ENCODE results near the gene CCL27.

CCL27 gene

DNA sequence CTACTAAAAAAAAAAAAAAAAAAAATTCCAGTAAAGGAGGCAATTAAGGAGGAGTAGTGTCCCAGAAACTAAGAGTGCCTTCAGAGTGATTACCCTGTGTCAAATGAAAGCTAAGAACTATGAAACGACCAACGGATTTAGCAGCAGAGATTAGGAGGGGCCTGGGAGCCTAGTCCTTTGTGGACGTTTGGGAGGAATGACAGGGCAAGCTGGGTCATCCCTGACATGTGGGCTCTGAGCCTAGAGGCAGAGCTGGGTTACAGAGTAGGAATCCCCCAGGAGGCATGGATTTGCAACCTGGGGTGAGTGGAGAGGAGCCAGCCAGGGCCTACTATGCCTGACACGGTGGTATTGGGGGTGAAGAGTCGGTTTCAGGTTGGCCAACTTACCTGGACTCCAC lies 29.3 kb downstream of the CCL27 start:
- no peak overlapping the region for H3K56ac ChIP-seq (ENCODE audit: low read length)
- H2BK15ac ChIP-seq (replicated peaks; ENCODE audit: low read depth): no peak overlapping the region
- no peak overlapping the region for H3K4me3 ChIP-seq (ENCODE audit: low read length)
- no peak overlapping the region for H2AK5ac ChIP-seq (ENCODE audit: low read length)
- H3K79me2 ChIP-seq (ENCODE audit: control insufficient read depth, insufficient read depth, low read length): peaks cover 2% of the 10 kb centered on the region
- no peak overlapping the region for H3K23ac ChIP-seq (ENCODE audit: low read length)
- H3K4me2 ChIP-seq (ENCODE audit: low read length): no peak overlapping the region
- WGBS (ENCODE audit: extremely low coverage, insufficient coverage, low lambda C conversion rate): no CpG with 5 or more reads among the region's 5 CpGs
- H3K9ac ChIP-seq (ENCODE audit: low read length): no peak overlapping the region
- no peak overlapping the region for H4K8ac ChIP-seq (ENCODE audit: low read depth, low read length)
- H3K18ac ChIP-seq (ENCODE audit: low read length): no peak overlapping the region
- H3K4me1 ChIP-seq (ENCODE audit: control insufficient read depth, low read depth, low read length): peaks cover 3% of the 10 kb centered on the region
- H3K27me3 ChIP-seq (ENCODE audit: insufficient read depth, low read length, poor library complexity): peaks cover 27% of the 10 kb centered on the region
- peaks cover 4% of the 10 kb centered on the region for H3K36me3 ChIP-seq (ENCODE audit: control insufficient read depth, insufficient read depth, low read length)
- H2BK120ac ChIP-seq (ENCODE audit: low read depth, low read length): no peak overlapping the region
- H2BK5ac ChIP-seq (ENCODE audit: low read length): no peak overlapping the region
- no peak overlapping the region for H4K5ac ChIP-seq (ENCODE audit: low read length)
- DNase-seq: no peak
- H3K79me1 ChIP-seq (ENCODE audit: low read length): peaks cover 4% of the 10 kb centered on the region
- H3K4ac ChIP-seq (ENCODE audit: low read depth, low read length): no peak overlapping the region
- H3K27ac ChIP-seq (ENCODE audit: low read depth, low read length): no peak overlapping the region

DNA sequence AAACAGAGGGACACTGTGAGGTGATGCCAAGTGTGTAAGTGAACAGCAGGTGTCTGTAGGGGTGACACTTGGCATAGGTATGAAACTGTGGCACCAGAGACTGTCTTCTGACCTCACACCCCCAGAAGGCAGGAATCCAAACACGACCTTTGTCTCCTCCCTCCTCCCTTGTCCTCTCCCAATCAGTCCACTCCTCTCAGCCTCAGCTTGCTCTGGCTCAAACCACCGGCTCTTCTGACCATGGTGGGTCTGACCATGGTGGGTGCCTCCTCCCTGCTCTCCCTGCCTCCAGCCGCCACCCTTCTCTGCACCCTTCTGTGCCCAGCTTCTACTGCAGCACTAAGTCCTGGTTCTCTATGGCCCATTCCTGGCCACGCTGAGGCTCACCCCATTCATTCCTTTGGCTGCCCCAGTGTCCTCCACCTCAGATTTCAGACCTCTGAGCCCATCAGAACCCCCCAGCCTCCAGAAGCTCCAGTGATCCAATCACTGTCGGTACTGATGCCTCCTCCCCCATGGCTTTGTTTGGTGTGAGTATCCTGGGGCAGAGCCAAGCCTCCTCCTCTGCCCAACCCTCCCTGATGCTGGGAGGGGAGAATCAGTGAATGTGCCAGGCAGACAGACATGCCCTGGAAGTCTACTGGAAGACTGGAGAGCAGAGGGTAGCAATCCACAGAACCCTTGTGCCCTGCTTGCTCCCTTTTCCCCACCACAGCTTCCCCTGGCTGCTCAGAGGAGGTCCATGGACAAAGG lies 31.9 kb downstream of the CCL27 start:
- no peak overlapping the region for H4K8ac ChIP-seq (ENCODE audit: low read depth, low read length)
- H3K79me2 ChIP-seq (ENCODE audit: control insufficient read depth, insufficient read depth, low read length): no peaks in the 10 kb centered on the region
- no peak overlapping the region for H3K9ac ChIP-seq (ENCODE audit: low read length)
- no peak overlapping the region for H2BK15ac ChIP-seq (replicated peaks; ENCODE audit: low read depth)
- no peak overlapping the region for H4K5ac ChIP-seq (ENCODE audit: low read length)
- H3K36me3 ChIP-seq (ENCODE audit: control insufficient read depth, insufficient read depth, low read length): peaks cover 4% of the 10 kb centered on the region
- H3K4me1 ChIP-seq (ENCODE audit: control insufficient read depth, low read depth, low read length): peaks cover 2% of the 10 kb centered on the region
- no peak overlapping the region for H3K18ac ChIP-seq (ENCODE audit: low read length)
- no peak overlapping the region for H2BK5ac ChIP-seq (ENCODE audit: low read length)
- H2AK5ac ChIP-seq (ENCODE audit: low read length): no peak overlapping the region
- WGBS (ENCODE audit: extremely low coverage, insufficient coverage, low lambda C conversion rate): no CpG with 5 or more reads among the region's 5 CpGs
- H3K27ac ChIP-seq (ENCODE audit: low read depth, low read length): no peak overlapping the region
- H3K4me3 ChIP-seq (ENCODE audit: low read length): no peak overlapping the region
- H3K79me1 ChIP-seq (ENCODE audit: low read length): no peaks in the 10 kb centered on the region
- no peak overlapping the region for H3K56ac ChIP-seq (ENCODE audit: low read length)
- no peak overlapping the region for H2BK120ac ChIP-seq (ENCODE audit: low read depth, low read length)
- DNase-seq: no peak
- H3K4ac ChIP-seq (ENCODE audit: low read depth, low read length): no peak overlapping the region
- H3K4me2 ChIP-seq (ENCODE audit: low read length): no peak overlapping the region
- no peak overlapping the region for H3K23ac ChIP-seq (ENCODE audit: low read length)
- H3K27me3 ChIP-seq (ENCODE audit: insufficient read depth, low read length, poor library complexity): peaks cover 53% of the 10 kb centered on the region

DNA sequence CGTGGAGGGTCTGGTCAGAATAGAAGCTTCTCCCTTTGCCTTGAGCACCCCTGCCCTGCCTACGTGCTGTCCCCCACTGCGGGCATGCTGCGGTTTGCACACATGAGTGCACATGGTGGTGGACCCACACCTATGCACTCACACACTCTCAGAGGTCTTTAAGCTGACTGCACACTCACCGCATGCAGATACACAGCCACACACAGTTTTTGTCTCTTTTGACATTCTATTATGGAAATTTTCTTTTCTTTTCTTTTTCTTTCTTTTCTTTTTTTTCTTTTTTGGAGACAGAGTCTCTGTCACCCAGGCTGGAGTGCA lies 33.0 kb downstream of the CCL27 start:
- peaks cover 61% of the 10 kb centered on the region for H3K27me3 ChIP-seq (ENCODE audit: insufficient read depth, low read length, poor library complexity)
- H4K5ac ChIP-seq (ENCODE audit: low read length): no peak overlapping the region
- H3K79me2 ChIP-seq (ENCODE audit: control insufficient read depth, insufficient read depth, low read length): no peaks in the 10 kb centered on the region
- no peak overlapping the region for H2BK120ac ChIP-seq (ENCODE audit: low read depth, low read length)
- no peak overlapping the region for H2AK5ac ChIP-seq (ENCODE audit: low read length)
- no peak overlapping the region for H3K27ac ChIP-seq (ENCODE audit: low read depth, low read length)
- no peak for DNase-seq
- H3K4ac ChIP-seq (ENCODE audit: low read depth, low read length): no peak overlapping the region
- WGBS (ENCODE audit: extremely low coverage, insufficient coverage, low lambda C conversion rate): no CpG with 5 or more reads among the region's 5 CpGs
- no peak overlapping the region for H3K23ac ChIP-seq (ENCODE audit: low read length)
- H4K8ac ChIP-seq (ENCODE audit: low read depth, low read length): no peak overlapping the region
- H3K18ac ChIP-seq (ENCODE audit: low read length): no peak overlapping the region
- H3K4me3 ChIP-seq (ENCODE audit: low read length): no peak overlapping the region
- no peak overlapping the region for H3K56ac ChIP-seq (ENCODE audit: low read length)
- H3K36me3 ChIP-seq (ENCODE audit: control insufficient read depth, insufficient read depth, low read length): no peaks in the 10 kb centered on the region
- peaks cover 2% of the 10 kb centered on the region for H3K4me1 ChIP-seq (ENCODE audit: control insufficient read depth, low read depth, low read length)
- no peak overlapping the region for H3K4me2 ChIP-seq (ENCODE audit: low read length)
- H3K79me1 ChIP-seq (ENCODE audit: low read length): no peaks in the 10 kb centered on the region
- H2BK5ac ChIP-seq (ENCODE audit: low read length): no peak overlapping the region
- no peak overlapping the region for H2BK15ac ChIP-seq (replicated peaks; ENCODE audit: low read depth)
- H3K9ac ChIP-seq (ENCODE audit: low read length): no peak overlapping the region

DNA sequence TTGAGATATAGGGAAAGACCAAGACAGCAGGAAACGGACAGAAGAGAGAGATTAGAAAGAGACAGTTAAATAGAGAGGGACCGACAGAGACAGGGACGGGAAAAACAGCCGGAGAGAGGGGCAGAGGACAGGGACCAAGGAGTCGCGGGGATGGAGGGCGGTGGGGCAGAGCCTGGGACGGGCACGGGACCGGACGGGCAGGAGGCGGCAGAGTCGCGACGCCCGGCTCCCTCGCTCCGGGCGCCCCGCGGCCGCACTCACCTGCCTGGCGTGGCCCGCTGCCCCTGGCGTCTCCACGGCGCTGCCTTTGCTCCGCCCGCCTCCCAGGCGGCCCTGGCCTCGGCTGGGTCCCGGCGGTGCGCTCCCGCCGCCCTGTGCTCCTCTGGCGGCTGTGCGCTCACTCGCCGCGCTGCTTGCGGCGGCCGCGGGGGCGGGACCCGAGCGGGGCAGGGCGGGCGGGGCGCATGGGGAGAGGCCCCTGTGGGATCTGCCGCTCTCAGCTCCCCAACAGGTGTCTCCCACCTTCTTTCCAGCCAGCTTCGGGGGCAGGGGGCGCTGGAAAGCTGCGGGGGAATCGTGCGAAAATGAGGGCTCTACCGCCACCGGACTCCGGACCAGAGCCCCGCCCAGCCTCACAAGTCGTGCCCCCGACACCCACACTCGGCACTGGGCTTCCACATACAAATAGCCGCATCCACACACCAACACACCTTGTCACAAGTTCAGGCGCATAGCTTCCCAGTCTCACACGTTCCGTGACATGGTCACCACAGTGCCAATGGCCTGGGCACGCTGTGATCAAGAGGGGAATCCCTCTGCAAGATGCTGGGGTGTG lies 33.6 kb downstream of the CCL27 start, which contains the start of gene ARID3C:
ARID3C (minus strand) TSS at position 411 of the 835 bp plus-strand sequence. CDS start 1,052 bp downstream, outside the sequence.
- Histone ChIP-seq H3K4me2 (ENCODE audit: low read length) (peak within 1 kb of the TSS; percentile 25), H2BK120ac (ENCODE audit: low read depth, low read length) (no peak within 1 kb of the TSS), H3K4me1 (ENCODE audit: control insufficient read depth, low read depth, low read length) (peaks cover 2% of the 10 kb centered on the region), H3K79me1 (ENCODE audit: low read length) (no peaks in the 10 kb centered on the region), H3K27me3 (ENCODE audit: insufficient read depth, low read length, poor library complexity) (peaks cover 65% of the 10 kb centered on the region), H3K36me3 (ENCODE audit: control insufficient read depth, insufficient read depth, low read length) (no peaks in the 10 kb centered on the region), H3K4ac (ENCODE audit: low read depth, low read length) (no peak within 1 kb of the TSS), H3K9ac (ENCODE audit: low read length) (no peak within 1 kb of the TSS), H3K79me2 (ENCODE audit: control insufficient read depth, insufficient read depth, low read length) (no peaks in the 10 kb centered on the region), H2BK5ac (ENCODE audit: low read length) (no peak within 1 kb of the TSS), H3K4me3 (ENCODE audit: low read length) (no peak within 1 kb of the TSS), H3K27ac (ENCODE audit: low read depth, low read length) (no peak within 1 kb of the TSS), H3K23ac (ENCODE audit: low read length) (peak within 1 kb of the TSS; percentile 66), H2BK15ac (replicated peaks; ENCODE audit: low read depth) (no peak within 1 kb of the TSS), H4K8ac (ENCODE audit: low read depth, low read length) (no peak within 1 kb of the TSS), H3K56ac (ENCODE audit: low read length) (no peak within 1 kb of the TSS), H4K5ac (ENCODE audit: low read length) (no peak within 1 kb of the TSS), H3K18ac (ENCODE audit: low read length) (no peak within 1 kb of the TSS), H2AK5ac (ENCODE audit: low read length) (no peak within 1 kb of the TSS)
- no peak for DNase-seq
- WGBS (ENCODE audit: extremely low coverage, insufficient coverage, low lambda C conversion rate): no CpG with 5 or more reads among the region's 69 CpGs

DNA sequence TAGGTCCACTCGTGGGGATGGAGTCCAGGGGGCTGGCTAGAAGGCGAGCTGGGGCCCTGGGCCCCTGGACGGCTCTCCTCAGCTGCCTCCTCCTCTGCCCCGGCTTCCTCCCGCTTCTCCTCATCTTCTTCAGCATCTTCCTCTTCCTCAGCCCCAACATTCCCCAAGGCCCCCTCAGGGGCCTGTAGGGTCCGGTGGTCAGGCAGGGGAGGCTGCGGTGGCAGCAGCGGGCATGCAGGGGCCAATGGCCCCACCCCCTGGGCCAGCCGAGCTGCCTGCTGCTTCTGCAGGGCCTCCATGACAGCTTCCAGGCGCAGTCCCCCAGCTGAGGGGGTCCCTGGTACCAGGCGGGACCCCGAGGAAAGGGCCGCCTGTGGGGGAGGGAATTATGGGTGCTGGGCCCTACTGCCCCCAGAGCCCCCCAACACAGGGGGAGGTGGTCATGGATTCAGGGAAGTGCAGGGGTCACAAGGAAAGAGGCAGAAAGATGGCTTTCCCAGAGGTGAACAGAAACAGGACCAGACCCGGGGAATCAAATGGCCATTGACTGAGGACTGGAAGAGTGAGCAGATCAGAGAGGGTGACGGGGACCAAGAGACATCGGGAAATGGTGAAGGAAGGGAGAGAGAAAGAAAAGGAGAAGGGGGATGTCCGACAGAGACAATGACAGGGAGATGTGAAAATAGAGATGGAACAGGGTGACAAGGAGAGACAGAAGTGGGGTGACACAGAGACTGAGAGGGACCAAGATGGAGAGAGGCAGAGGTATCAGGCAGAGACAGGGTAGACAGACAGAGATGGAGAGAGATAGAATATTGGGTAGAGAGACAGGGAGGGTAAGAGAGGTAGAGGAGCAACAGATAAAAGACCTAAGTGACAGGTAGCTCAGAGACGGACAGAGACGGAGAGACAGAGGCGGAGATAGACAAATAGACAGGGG lies 34.5 kb downstream of the CCL27 start:
- H3K79me1 ChIP-seq (ENCODE audit: low read length): no peaks in the 10 kb centered on the region
- no peak overlapping the region for H3K4me3 ChIP-seq (ENCODE audit: low read length)
- no peaks in the 10 kb centered on the region for H3K4me1 ChIP-seq (ENCODE audit: control insufficient read depth, low read depth, low read length)
- H3K56ac ChIP-seq (ENCODE audit: low read length): no peak overlapping the region
- H2BK5ac ChIP-seq (ENCODE audit: low read length): no peak overlapping the region
- no peak for DNase-seq
- no peak overlapping the region for H2BK120ac ChIP-seq (ENCODE audit: low read depth, low read length)
- no peak overlapping the region for H3K9ac ChIP-seq (ENCODE audit: low read length)
- no peak overlapping the region for H4K5ac ChIP-seq (ENCODE audit: low read length)
- no CpG with 5 or more reads among the region's 20 CpGs for WGBS (ENCODE audit: extremely low coverage, insufficient coverage, low lambda C conversion rate)
- H3K36me3 ChIP-seq (ENCODE audit: control insufficient read depth, insufficient read depth, low read length): no peaks in the 10 kb centered on the region
- peaks cover 67% of the 10 kb centered on the region for H3K27me3 ChIP-seq (ENCODE audit: insufficient read depth, low read length, poor library complexity)
- no peak overlapping the region for H3K18ac ChIP-seq (ENCODE audit: low read length)
- H3K23ac ChIP-seq (ENCODE audit: low read length): peak overlapping the region; percentile 66
- H2BK15ac ChIP-seq (replicated peaks; ENCODE audit: low read depth): no peak overlapping the region
- H3K4me2 ChIP-seq (ENCODE audit: low read length): peak overlapping the region; percentile 25
- H4K8ac ChIP-seq (ENCODE audit: low read depth, low read length): no peak overlapping the region
- H2AK5ac ChIP-seq (ENCODE audit: low read length): no peak overlapping the region
- no peaks in the 10 kb centered on the region for H3K79me2 ChIP-seq (ENCODE audit: control insufficient read depth, insufficient read depth, low read length)
- no peak overlapping the region for H3K27ac ChIP-seq (ENCODE audit: low read depth, low read length)
- no peak overlapping the region for H3K4ac ChIP-seq (ENCODE audit: low read depth, low read length)

All from mesendoderm (in vitro differentiated cells).